ENCODE measurements around the gene ART1. TPM values are rescaled to one million over a fixed set of nuclear protein-coding genes. Genes with fewer than 3 reads are reported as not detected.

ART1 gene
- total and polyA plus RNA-seq, 2 of the 4 experiments (the other 2 are of a cell fraction) = not detected

DNA sequence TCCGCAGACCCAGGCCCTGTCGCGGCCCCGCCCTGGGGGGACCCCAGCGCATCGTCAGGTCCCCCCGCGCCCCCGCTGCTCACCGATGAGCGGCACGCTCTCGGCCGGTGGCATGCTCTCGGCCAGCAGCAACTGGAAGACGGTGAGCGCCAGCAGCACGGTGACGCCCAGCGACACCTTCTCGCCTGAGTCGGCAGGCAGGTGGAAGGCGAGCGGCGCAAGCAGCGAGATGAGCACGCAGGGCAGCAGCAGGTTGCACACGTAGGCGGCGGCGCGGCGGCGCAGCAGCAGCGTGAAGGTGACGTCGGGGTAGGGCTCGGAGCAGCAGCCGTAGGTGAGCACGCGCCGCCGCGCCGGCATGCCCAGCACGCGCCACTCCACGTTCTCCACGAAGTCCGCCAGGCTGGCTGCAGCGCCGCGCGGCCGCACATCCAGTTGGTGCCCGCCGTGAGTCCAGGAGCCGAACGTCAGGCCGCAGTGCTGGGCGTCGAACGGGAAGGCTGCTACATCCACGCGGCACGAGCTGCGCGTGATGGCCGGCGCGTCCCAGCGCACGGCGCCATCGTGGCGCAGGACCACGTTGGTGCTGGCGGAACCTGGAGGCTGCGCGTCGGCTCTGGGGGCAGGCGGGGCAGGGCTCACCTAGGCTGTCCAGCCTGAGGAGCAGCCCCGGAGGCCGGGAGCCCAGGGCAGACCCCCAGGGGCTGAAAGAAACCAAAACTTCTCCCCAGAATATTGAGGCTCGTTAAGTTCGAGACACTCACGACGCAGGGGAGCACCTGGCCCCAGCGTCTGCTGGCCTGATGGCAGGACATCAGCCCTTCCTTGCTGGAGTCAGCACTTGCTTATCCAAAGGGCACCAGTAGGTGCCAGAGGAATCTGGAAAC is 22.5 kb downstream of the ART1 start:
- intact Hi-C loops (cut with micrococcal nuclease) = no loop called here
- in situ Hi-C loops (cut with MboI; ENCODE audit: low sequenced_read_pairs) = no loop called here
- no peak overlapping the region for H2AK9ac ChIP-seq (replicated peaks; ENCODE audit: low read depth, low read length, poor library complexity)
- no TSS peak for BruUV-seq (replicated peaks)
- no peak overlapping the region for H4K91ac ChIP-seq (ENCODE audit: insufficient read depth, low read depth, low read length)
- no peak for ATAC-seq (ENCODE audit: low read depth)
- POLR2A ChIA-PET (ENCODE audit: unreplicated experiment) = no interaction called here
- H3K4me3 ChIP-seq (ENCODE audit: insufficient read depth, low read depth, low read length) = no peak overlapping the region
- H3K36me3 ChIP-seq (ENCODE audit: control insufficient read depth, insufficient read depth, low read length) = peaks cover 44% of the 10 kb centered on the region
- no peak overlapping the region for H3K9ac ChIP-seq (ENCODE audit: low read depth, low read length)
- no peak for TF ChIP-seq RAD21 (IDR thresholded peaks at IDR 0.05; ENCODE audit: low read length)
- no peak overlapping the region for H2BK15ac ChIP-seq (ENCODE audit: low read depth, low read length)
- H2BK20ac ChIP-seq (ENCODE audit: low read depth, low read length) = no peak overlapping the region
- no peak overlapping the region for H2BK120ac ChIP-seq (ENCODE audit: low read depth, low read length)
- H2AK5ac ChIP-seq (ENCODE audit: low read depth, low read length) = no peak overlapping the region
- H3K56ac ChIP-seq (ENCODE audit: extremely low read depth, insufficient read depth, low read length) = no peak overlapping the region
- no peak overlapping the region for H3K4me2 ChIP-seq (ENCODE audit: low read depth, low read length)
- dilution Hi-C loops (cut with HindIII; ENCODE audit: low sequenced_read_pairs, unreplicated experiment) = no loop called here
- H4K8ac ChIP-seq (ENCODE audit: low read depth in 2 of 2, low read length in 2 of 2) = no peak overlapping the region
- no peak overlapping the region for H3K4ac ChIP-seq (ENCODE audit: low read depth, low read length)
- H2AFZ ChIP-seq (replicated peaks; ENCODE audit: low read length, poor library complexity) = no peak overlapping the region
- H3K9me1 ChIP-seq (ENCODE audit: insufficient read depth, low read length) = peaks cover 6% of the 10 kb centered on the region; the same call in 1 of the 2 replicates
- WGBS, 2 experiments (ENCODE audit: extremely low coverage in 2 of 2, insufficient read length in 1 of 2) = 99% methylated on average over 53 of the region's 89 CpGs; no CpG with 5 or more reads in 1 of the 2 experiments
- no peak for DNase-seq
- H3K27ac ChIP-seq (ENCODE audit: insufficient read depth, low read length) = no peak overlapping the region
- no peaks in the 10 kb centered on the region for H3K27me3 ChIP-seq (ENCODE audit: control insufficient read depth, insufficient read depth, low read length)
- no peaks in the 10 kb centered on the region for H3K9me3 ChIP-seq (ENCODE audit: control insufficient read depth, insufficient read depth, low read length)
- H3K18ac ChIP-seq (ENCODE audit: low read depth, low read length) = no peak overlapping the region
- H3K23ac ChIP-seq (ENCODE audit: low read depth, low read length) = no peak overlapping the region
- no peaks in the 10 kb centered on the region for H4K20me1 ChIP-seq (ENCODE audit: insufficient read depth, low read length)
- no peak overlapping the region for H4K5ac ChIP-seq (ENCODE audit: low read depth, low read length)
- H2BK5ac ChIP-seq (ENCODE audit: low read depth, low read length, poor library complexity, severe bottlenecking) = no peak overlapping the region
- no peaks in the 10 kb centered on the region for H3K4me1 ChIP-seq (ENCODE audit: control insufficient read depth, insufficient read depth, low read length)
- CTCF ChIA-PET = no interaction called here
- H3K79me1 ChIP-seq (ENCODE audit: low read depth in 1 of 2, low read length in 2 of 2) = peaks cover under 1 to 1% of the 10 kb centered on the region in 2 experiments; a peak in 2 of 4 replicates
- H3K14ac ChIP-seq (replicated peaks; ENCODE audit: low read depth, low read length) = no peak overlapping the region

Measured in IMR-90 (cell line).